HG03565 (cell line): Measurements from ENCODE around the gene OSBPL3.
"Not testable (repeated sequence)": the region's sequence is repeated elsewhere in the genome, so short reads cannot be mapped to it uniquely, and the experiment has no call there.

Source experiments
- ATAC-seq: cut with Tn5 transposase; IDR thresholded peaks from one replicate; pipeline ENCODE4 v1.9.1; 2021; ENCODE audit warnings: mild to moderate bottlenecking, moderate library complexity; ENCODE audit not compliant: unreplicated experiment

OSBPL3 gene

GRCh38 chr7:24801883-24802282, 178.1 kb downstream of the OSBPL3 start:
- ATAC-seq, result no peak

GRCh38 chr7:24800667-24801066, 179.3 kb downstream of the OSBPL3 start:
- ATAC-seq, result no peak

GRCh38 chr7:24800073-24800472, 179.9 kb downstream of the OSBPL3 start:
- ATAC-seq, result no peak

GRCh38 chr7:24799506-24799905, 180.5 kb downstream of the OSBPL3 start:
- ATAC-seq, result no peak

GRCh38 chr7:24798261-24798660, 181.7 kb downstream of the OSBPL3 start:
- ATAC-seq, result no peak

GRCh38 chr7:24797270-24797669, 182.7 kb downstream of the OSBPL3 start:
- ATAC-seq, result no peak

- no peak for ATAC-seq
Observed at GRCh38 chr7:24795407-24795767, 184.6 kb downstream of the OSBPL3 start.

- ATAC-seq, result not testable (repeated sequence)
Observed at GRCh38 chr7:24794751-24795406, 185.1 kb downstream of the OSBPL3 start.

GRCh38 chr7:24793982-24794648, 185.9 kb downstream of the OSBPL3 start:
- ATAC-seq, result no peak

GRCh38 chr7:24788961-24789576, 190.9 kb downstream of the OSBPL3 start:
- ATAC-seq, result no peak

- ATAC-seq, result no peak
Observed at GRCh38 chr7:24788075-24788474, 191.9 kb downstream of the OSBPL3 start.

- no peak for ATAC-seq
Observed at GRCh38 chr7:24786941-24787340, 193.0 kb downstream of the OSBPL3 start.

GRCh38 chr7:24786306-24786705, 193.7 kb downstream of the OSBPL3 start:
- ATAC-seq, result no peak

- ATAC-seq, result no peak
Observed at GRCh38 chr7:24784277-24784676, 195.7 kb downstream of the OSBPL3 start.

GRCh38 chr7:24783698-24784097, 196.3 kb downstream of the OSBPL3 start:
- ATAC-seq, result no peak

GRCh38 chr7:24781106-24781505, 198.9 kb downstream of the OSBPL3 start:
- ATAC-seq, result no peak

GRCh38 chr7:24779283-24779655, 200.7 kb downstream of the OSBPL3 start:
- ATAC-seq, result no peak

GRCh38 chr7:24778543-24779282, 201.3 kb downstream of the OSBPL3 start:
- peak; percentile 56 for ATAC-seq

GRCh38 chr7:24777806-24778205, 202.2 kb downstream of the OSBPL3 start:
- no peak for ATAC-seq

- no peak for ATAC-seq
Observed at GRCh38 chr7:24773646-24774045, 206.3 kb downstream of the OSBPL3 start.

GRCh38 chr7:24769851-24770250, 210.1 kb downstream of the OSBPL3 start:
- ATAC-seq, result no peak
